Effector memory CD4-positive, alpha-beta T cell (primary cell): Measurements from ENCODE around the gene SLC26A6.

Experiments
- DNase-seq, 3 donors: peaks; one replicate each; pipeline ENCODE4 v3.0.0-alpha.2; 2020
- H3K27ac ChIP-seq: 2 replicates; pipeline ENCODE4 v1.7.0; 2013; ENCODE audit warnings: mild to moderate bottlenecking, low read length, moderate library complexity; ENCODE audit not compliant: insufficient read depth, poor library complexity, severe bottlenecking
- H3K27me3 ChIP-seq: replicated peaks from 2 replicates; pipeline ENCODE4 v1.7.0; 2013; ENCODE audit warnings: mild to moderate bottlenecking, low read length; ENCODE audit not compliant: insufficient read depth, control insufficient read depth, poor library complexity, severe bottlenecking
- H3K36me3 ChIP-seq: 2 replicates; pipeline ENCODE4 v1.7.0; 2013; ENCODE audit warnings: mild to moderate bottlenecking, low read length, moderate library complexity; ENCODE audit not compliant: control insufficient read depth, insufficient read depth
- H3K4me1 ChIP-seq: 2 replicates; pipeline ENCODE4 v1.7.0; 2013; ENCODE audit warnings: low read length, mild to moderate bottlenecking; ENCODE audit not compliant: control insufficient read depth, insufficient read depth, poor library complexity, severe bottlenecking
- H3K4me3 ChIP-seq: 2 replicates; pipeline ENCODE4 v1.7.0; 2013; ENCODE audit warnings: low read length, low read depth, mild to moderate bottlenecking; ENCODE audit not compliant: insufficient read depth, poor library complexity, severe bottlenecking
- H3K9me3 ChIP-seq: 2 replicates; pipeline ENCODE4 v1.7.0; 2013; ENCODE audit warnings: mild to moderate bottlenecking, low read length, moderate library complexity; ENCODE audit not compliant: control insufficient read depth

The SLC26A6 gene

GRCh38 chr3:48594417-48595049 is 40.7 kb downstream of the SLC26A6 start:
- H3K4me1 ChIP-seq, result peaks cover 5% of the 10 kb centered on the region
- no peak overlapping the region for H3K27ac ChIP-seq
- H3K27me3 ChIP-seq, result peaks cover 11% of the 10 kb centered on the region
- no peaks in the 10 kb centered on the region for H3K9me3 ChIP-seq
- H3K4me3 ChIP-seq, result no peak overlapping the region
- no peak for DNase-seq
- H3K36me3 ChIP-seq, result peaks cover 18% of the 10 kb centered on the region

- Histone ChIP-seq H3K4me3 (no peak overlapping the region), H3K27ac (no peak overlapping the region), H3K4me1 (peaks cover 5% of the 10 kb centered on the region), H3K36me3 (peaks cover 6% of the 10 kb centered on the region), H3K9me3 (no peaks in the 10 kb centered on the region), H3K27me3 (peaks cover 11% of the 10 kb centered on the region)
- no peak for DNase-seq
These were observed 41.9 kb downstream of the SLC26A6 start for GRCh38 chr3:48593337-48593736.

GRCh38 chr3:48592519-48593087 is 42.7 kb downstream of the SLC26A6 start:
- Histone ChIP-seq H3K27me3 (peaks cover 11% of the 10 kb centered on the region), H3K4me1 (peaks cover 5% of the 10 kb centered on the region), H3K4me3 (no peak overlapping the region)

GRCh38 chr3:48591886-48592518 is 43.3 kb downstream of the SLC26A6 start:
- peaks cover 11% of the 10 kb centered on the region for H3K27me3 ChIP-seq
- H3K36me3 ChIP-seq, result no peaks in the 10 kb centered on the region
- H3K4me3 ChIP-seq, result no peak overlapping the region
- peaks cover 5% of the 10 kb centered on the region for H3K4me1 ChIP-seq
- no peaks in the 10 kb centered on the region for H3K9me3 ChIP-seq
- H3K27ac ChIP-seq, result no peak overlapping the region
- DNase-seq, result no peak

More at GRCh38 chr3:48592519-48593087, 42.7 kb downstream of the SLC26A6 start:
- Histone ChIP-seq H3K27ac (no peak overlapping the region), H3K36me3 (no peaks in the 10 kb centered on the region), H3K9me3 (no peaks in the 10 kb centered on the region)
- no peak for DNase-seq

GRCh38 chr3:48591436-48591835 is 43.8 kb downstream of the SLC26A6 start:
- Histone ChIP-seq H3K27ac (no peak overlapping the region), H3K4me3 (no peak overlapping the region), H3K9me3 (no peaks in the 10 kb centered on the region), H3K4me1 (peaks cover 5% of the 10 kb centered on the region), H3K27me3 (peaks cover 11% of the 10 kb centered on the region), H3K36me3 (no peaks in the 10 kb centered on the region)
- no peak for DNase-seq

- Histone ChIP-seq H3K27ac (no peak overlapping the region), H3K9me3 (no peaks in the 10 kb centered on the region), H3K36me3 (no peaks in the 10 kb centered on the region), H3K4me1 (no peaks in the 10 kb centered on the region), H3K4me3 (no peak overlapping the region), H3K27me3 (peaks cover 3% of the 10 kb centered on the region)
- no peak for DNase-seq
These were observed 47.0 kb downstream of the SLC26A6 start for GRCh38 chr3:48588230-48588629.

GRCh38 chr3:48587686-48588085 is 47.6 kb downstream of the SLC26A6 start:
- Histone ChIP-seq H3K9me3 (no peaks in the 10 kb centered on the region), H3K27ac (no peak overlapping the region), H3K4me3 (no peak overlapping the region), H3K4me1 (no peaks in the 10 kb centered on the region), H3K36me3 (no peaks in the 10 kb centered on the region), H3K27me3 (no peaks in the 10 kb centered on the region)
- no peak for DNase-seq

GRCh38 chr3:48585411-48585810 is 49.9 kb downstream of the SLC26A6 start:
- no peak for DNase-seq
- no peaks in the 10 kb centered on the region for H3K27me3 ChIP-seq
- no peaks in the 10 kb centered on the region for H3K4me1 ChIP-seq
- no peak overlapping the region for H3K4me3 ChIP-seq
- H3K36me3 ChIP-seq, result no peaks in the 10 kb centered on the region
- H3K27ac ChIP-seq, result no peak overlapping the region
- H3K9me3 ChIP-seq, result no peaks in the 10 kb centered on the region

GRCh38 chr3:48584836-48585235 is 50.4 kb downstream of the SLC26A6 start:
- no peaks in the 10 kb centered on the region for H3K36me3 ChIP-seq
- no peak overlapping the region for H3K4me3 ChIP-seq
- H3K9me3 ChIP-seq, result no peaks in the 10 kb centered on the region
- H3K4me1 ChIP-seq, result no peaks in the 10 kb centered on the region
- no peak for DNase-seq
- no peaks in the 10 kb centered on the region for H3K27me3 ChIP-seq
- no peak overlapping the region for H3K27ac ChIP-seq
